ENCODE results near the gene PSMG1. TPM values are rescaled to one million over a fixed set of nuclear protein-coding genes. Genes with fewer than 3 reads are reported as not detected.
A peak's percentile ranks its signal among the peaks of the same experiment; 100 is the strongest.
"Not testable (repeated sequence)": the region's sequence is repeated elsewhere in the genome, so short reads cannot be mapped to it uniquely, and the experiment has no call there.

PSMG1 gene
- total RNA-seq, 1 donor, result 61.2 TPM

- Histone ChIP-seq H3K4me2 (ENCODE audit: insufficient read depth, low read length) (no peak overlapping the region), H2AFZ (ENCODE audit: low read length) (no peak overlapping the region), H3K27me3 (ENCODE audit: insufficient read depth, low read length) (peaks cover 12% of the 10 kb centered on the region), H3K36me3 (ENCODE audit: insufficient read depth, low read length) (no peaks in the 10 kb centered on the region), H3K4me3 (ENCODE audit: insufficient read depth, low read length) (no peak overlapping the region), H3K79me2 (ENCODE audit: insufficient read depth, low read length) (no peaks in the 10 kb centered on the region), H3K9me3 (ENCODE audit: low read depth, low read length) (no peaks in the 10 kb centered on the region), H4K20me1 (ENCODE audit: insufficient read depth, low read length) (no peaks in the 10 kb centered on the region), H3K4me1 (ENCODE audit: insufficient read depth, low read length) (peaks cover 4% of the 10 kb centered on the region), H3K27ac (ENCODE audit: low read depth, low read length) (no peak overlapping the region)
- no peak for TF ChIP-seq CTCF (IDR thresholded peaks at IDR 0.05; ENCODE audit: extremely low read depth, low read depth, low read length)
- no peak for DNase-seq (ENCODE audit: insufficient read length, low spot score, missing footprints)
Measured at GRCh38 chr21:39137248-39138178, 45.7 kb downstream of the PSMG1 start.

- Histone ChIP-seq H3K4me1 (ENCODE audit: insufficient read depth, low read length) (peaks cover 4% of the 10 kb centered on the region), H3K4me2 (ENCODE audit: insufficient read depth, low read length) (no peak overlapping the region), H3K4me3 (ENCODE audit: insufficient read depth, low read length) (no peak overlapping the region), H2AFZ (ENCODE audit: low read length) (no peak overlapping the region), H3K36me3 (ENCODE audit: insufficient read depth, low read length) (no peaks in the 10 kb centered on the region), H3K27me3 (ENCODE audit: insufficient read depth, low read length) (peaks cover 12% of the 10 kb centered on the region), H3K9me3 (ENCODE audit: low read depth, low read length) (no peaks in the 10 kb centered on the region), H3K79me2 (ENCODE audit: insufficient read depth, low read length) (no peaks in the 10 kb centered on the region), H4K20me1 (ENCODE audit: insufficient read depth, low read length) (no peaks in the 10 kb centered on the region), H3K27ac (ENCODE audit: low read depth, low read length) (no peak overlapping the region)
- TF ChIP-seq CTCF (IDR thresholded peaks at IDR 0.05; ENCODE audit: extremely low read depth, low read depth, low read length), result no peak
- DNase-seq (ENCODE audit: insufficient read length, low spot score, missing footprints), result no peak
Measured at GRCh38 chr21:39136711-39137110, 46.5 kb downstream of the PSMG1 start.

GRCh38 chr21:39136138-39136537 lies 47.1 kb downstream of the PSMG1 start:
- not testable (repeated sequence) for H3K27ac ChIP-seq (ENCODE audit: low read depth, low read length); H3K9me3 ChIP-seq (ENCODE audit: low read depth, low read length); DNase-seq (ENCODE audit: insufficient read length, low spot score, missing footprints); H3K79me2 ChIP-seq (ENCODE audit: insufficient read depth, low read length); H3K36me3 ChIP-seq (ENCODE audit: insufficient read depth, low read length); H4K20me1 ChIP-seq (ENCODE audit: insufficient read depth, low read length); H3K4me2 ChIP-seq (ENCODE audit: insufficient read depth, low read length); H3K4me1 ChIP-seq (ENCODE audit: insufficient read depth, low read length); H2AFZ ChIP-seq (ENCODE audit: low read length); H3K4me3 ChIP-seq (ENCODE audit: insufficient read depth, low read length)
- H3K27me3 ChIP-seq (ENCODE audit: insufficient read depth, low read length), result peaks cover 12% of the 10 kb centered on the region
- TF ChIP-seq CTCF (IDR thresholded peaks at IDR 0.05; ENCODE audit: extremely low read depth, low read depth, low read length), result peak; percentile 42

GRCh38 chr21:39134288-39134810 lies 48.9 kb downstream of the PSMG1 start:
- no peak for DNase-seq (ENCODE audit: insufficient read length, low spot score, missing footprints)
- TF ChIP-seq CTCF (IDR thresholded peaks at IDR 0.05; ENCODE audit: extremely low read depth, low read depth, low read length), result no peak
- Histone ChIP-seq H3K27ac (ENCODE audit: low read depth, low read length) (no peak overlapping the region), H3K4me2 (ENCODE audit: insufficient read depth, low read length) (no peak overlapping the region), H3K36me3 (ENCODE audit: insufficient read depth, low read length) (no peaks in the 10 kb centered on the region), H2AFZ (ENCODE audit: low read length) (no peak overlapping the region), H3K79me2 (ENCODE audit: insufficient read depth, low read length) (no peaks in the 10 kb centered on the region), H3K4me3 (ENCODE audit: insufficient read depth, low read length) (no peak overlapping the region), H4K20me1 (ENCODE audit: insufficient read depth, low read length) (no peaks in the 10 kb centered on the region), H3K27me3 (ENCODE audit: insufficient read depth, low read length) (peaks cover 10% of the 10 kb centered on the region), H3K9me3 (ENCODE audit: low read depth, low read length) (peaks cover 5% of the 10 kb centered on the region), H3K4me1 (ENCODE audit: insufficient read depth, low read length) (peaks cover 4% of the 10 kb centered on the region)

All from osteoblast (primary cell).